ENCODE measurements around the gene DTX2.
"Not testable (repeated sequence)": the region's sequence is repeated elsewhere in the genome, so short reads cannot be mapped to it uniquely, and the experiment has no call there.

GRCh38 chr7:76504351-76505167 lies 43.0 kb downstream of the DTX2 start:
- TF ChIP-seq CTCF (conservative IDR thresholded peaks at IDR 0.05; ENCODE audit: low read length); EZH2phosphoT487 (IDR thresholded peaks at IDR 0.05; ENCODE audit: borderline replicate concordance): not testable (repeated sequence)

Data from Loucy (cell line).